ENCODE measurements around the gene OR6J1.

- TF ChIP-seq FOXP2 (optimal IDR thresholded peaks at IDR 0.05; ENCODE audit: control extremely low read depth, extremely low read length, insufficient read depth) (no peak), POLR2AphosphoS5 (IDR thresholded peaks at IDR 0.05; ENCODE audit: borderline replicate concordance, low read depth, low read length) (no peak)
Measured at GRCh38 chr14:22657861-22658260, 13.7 kb upstream of the OR6J1 start.
